Measurements from ENCODE around the gene SLC35E4.

Gene SLC35E4

GRCh38 chr22:30602049-30602448 lies 33.5 kb upstream of the SLC35E4 start:
- no peak overlapping the region for H3K4me3 ChIP-seq (ENCODE audit: low read length)
- TF ChIP-seq EZH2phosphoT487 (IDR thresholded peaks at IDR 0.05; ENCODE audit: borderline replicate concordance, low read length) (no peak), CTCF (IDR thresholded peaks at IDR 0.05; ENCODE audit: low read depth, low read length, poor library complexity, severe bottlenecking) (peak; percentile 50)
- no peaks in the 10 kb centered on the region for H3K27me3 ChIP-seq (ENCODE audit: control insufficient read depth, low read length)
- no peaks in the 10 kb centered on the region for H3K9me2 ChIP-seq (replicated peaks; ENCODE audit: control insufficient read depth, low read length)
- no peaks in the 10 kb centered on the region for H3K79me2 ChIP-seq (ENCODE audit: control insufficient read depth, low read length)
- no peaks in the 10 kb centered on the region for H3K9me3 ChIP-seq (ENCODE audit: control insufficient read depth, insufficient read depth, low read length)
- peaks cover 21% of the 10 kb centered on the region for H3K4me1 ChIP-seq (ENCODE audit: control insufficient read depth, low read length)
- no peaks in the 10 kb centered on the region for H3K36me3 ChIP-seq (ENCODE audit: control insufficient read depth, low read length)
- no peaks in the 10 kb centered on the region for H4K20me1 ChIP-seq (ENCODE audit: control insufficient read depth, insufficient read depth, low read depth, low read length)
- H3K4me2 ChIP-seq (ENCODE audit: low read length): no peak overlapping the region
- peaks cover 2% of the 10 kb centered on the region; the same call in 1 of the 2 replicates for H3F3A ChIP-seq (ENCODE audit: control insufficient read depth, insufficient read depth)
- H3K27ac ChIP-seq (ENCODE audit: low read depth, low read length): no peak overlapping the region

DNA sequence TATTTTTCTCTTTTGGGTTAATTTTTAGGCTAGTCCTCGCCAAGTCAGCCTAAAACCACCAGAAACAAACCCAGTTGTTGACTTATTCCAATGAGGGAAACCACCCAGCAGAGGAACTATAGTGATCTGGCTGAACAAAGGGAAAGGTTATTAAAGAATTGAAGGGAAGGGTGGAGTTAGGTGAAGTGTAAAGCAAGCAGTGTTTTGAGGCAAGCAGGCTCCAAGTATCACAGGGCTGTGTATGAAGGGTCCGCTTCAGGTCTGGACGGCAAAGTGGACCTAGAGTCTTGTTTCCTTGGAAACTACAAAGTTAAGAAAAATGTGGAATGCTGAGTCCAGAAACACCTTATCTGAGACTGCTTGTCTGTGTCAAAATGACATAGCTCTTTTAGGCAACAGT lies 31.8 kb upstream of the SLC35E4 start:
- H3K4me1 ChIP-seq (ENCODE audit: control insufficient read depth, low read length): peaks cover 38% of the 10 kb centered on the region
- no peaks in the 10 kb centered on the region for H3K9me2 ChIP-seq (replicated peaks; ENCODE audit: control insufficient read depth, low read length)
- peaks cover 2% of the 10 kb centered on the region; the same call in 1 of the 2 replicates for H3F3A ChIP-seq (ENCODE audit: control insufficient read depth, insufficient read depth)
- H3K4me3 ChIP-seq (ENCODE audit: low read length): no peak overlapping the region
- H3K9me3 ChIP-seq (ENCODE audit: control insufficient read depth, insufficient read depth, low read length): no peaks in the 10 kb centered on the region
- H3K4me2 ChIP-seq (ENCODE audit: low read length): no peak overlapping the region
- no peak for TF ChIP-seq EZH2phosphoT487 (IDR thresholded peaks at IDR 0.05; ENCODE audit: borderline replicate concordance, low read length)
- TF ChIP-seq CTCF (IDR thresholded peaks at IDR 0.05; ENCODE audit: low read depth, low read length, poor library complexity, severe bottlenecking): no peak
- no peaks in the 10 kb centered on the region for H4K20me1 ChIP-seq (ENCODE audit: control insufficient read depth, insufficient read depth, low read depth, low read length)
- H3K79me2 ChIP-seq (ENCODE audit: control insufficient read depth, low read length): no peaks in the 10 kb centered on the region
- H3K27ac ChIP-seq (ENCODE audit: low read depth, low read length): no peak overlapping the region
- H3K36me3 ChIP-seq (ENCODE audit: control insufficient read depth, low read length): no peaks in the 10 kb centered on the region
- H3K27me3 ChIP-seq (ENCODE audit: control insufficient read depth, low read length): no peaks in the 10 kb centered on the region

- Histone ChIP-seq H4K20me1 (ENCODE audit: control insufficient read depth, insufficient read depth, low read depth, low read length) (no peaks in the 10 kb centered on the region), H3K4me2 (ENCODE audit: low read length) (no peak overlapping the region), H3K4me3 (ENCODE audit: low read length) (no peak overlapping the region), H3F3A (ENCODE audit: control insufficient read depth, insufficient read depth) (peaks cover 2% of the 10 kb centered on the region; the same call in 1 of the 2 replicates), H3K9me2 (replicated peaks; ENCODE audit: control insufficient read depth, low read length) (no peaks in the 10 kb centered on the region), H3K4me1 (ENCODE audit: control insufficient read depth, low read length) (peaks cover 48% of the 10 kb centered on the region), H3K9me3 (ENCODE audit: control insufficient read depth, insufficient read depth, low read length) (no peaks in the 10 kb centered on the region), H3K79me2 (ENCODE audit: control insufficient read depth, low read length) (no peaks in the 10 kb centered on the region), H3K36me3 (ENCODE audit: control insufficient read depth, low read length) (no peaks in the 10 kb centered on the region), H3K27ac (ENCODE audit: low read depth, low read length) (no peak overlapping the region), H3K27me3 (ENCODE audit: control insufficient read depth, low read length) (no peaks in the 10 kb centered on the region)
- no peak for TF ChIP-seq EZH2phosphoT487 (IDR thresholded peaks at IDR 0.05; ENCODE audit: borderline replicate concordance, low read length)
- TF ChIP-seq CTCF (IDR thresholded peaks at IDR 0.05; ENCODE audit: low read depth, low read length, poor library complexity, severe bottlenecking): no peak
Observed at GRCh38 chr22:30604723-30605122, 30.9 kb upstream of the SLC35E4 start.
